Stimulated activated memory B cell treated with anti-CD40 and anti-IgM and Interleukin-4, amounts not matched to agents 10 μg/mL and 1 μg/mL and 100 μg/mL, for 72 hours (primary cell): ENCODE measurements around the gene GIPC2.
A peak's percentile ranks its signal among the peaks of the same experiment; 100 is the strongest.
"Not testable (repeated sequence)": the region's sequence is repeated elsewhere in the genome, so short reads cannot be mapped to it uniquely, and the experiment has no call there.

Experiments
- ATAC-seq: fragments of 150-1000 bp; cut with Tn5 transposase; 2 replicates; pipeline ENCODE4 v1.10.0; 2021
- H3K27ac Mint-ChIP-seq: one replicate; pipeline ENCODE4 v1.8.0; 2022; ENCODE audit warnings: mild to moderate bottlenecking, mixed read lengths
- H3K27me3 Mint-ChIP-seq: one replicate; pipeline ENCODE4 v1.8.0; 2022; ENCODE audit warnings: mixed read lengths
- H3K36me3 Mint-ChIP-seq: one replicate; pipeline ENCODE4 v1.8.0; 2022; ENCODE audit warnings: mixed read lengths
- H3K4me1 Mint-ChIP-seq: one replicate; pipeline ENCODE4 v1.8.0; 2022; ENCODE audit warnings: mixed read lengths
- H3K4me3 Mint-ChIP-seq: one replicate; pipeline ENCODE4 v1.8.0; 2022; ENCODE audit warnings: mild to moderate bottlenecking, moderate library complexity, mixed read lengths
- H3K9me3 Mint-ChIP-seq: one replicate; pipeline ENCODE4 v1.8.0; 2022; ENCODE audit warnings: mixed read lengths

Gene GIPC2

GRCh38 chr1:78091886-78092285, 46.1 kb downstream of the GIPC2 start:
- H3K4me3 Mint-ChIP-seq: no peak overlapping the region
- no peaks in the 10 kb centered on the region for H3K27me3 Mint-ChIP-seq
- H3K9me3 Mint-ChIP-seq: peaks cover under 1% of the 10 kb centered on the region
- H3K36me3 Mint-ChIP-seq: peaks cover 2% of the 10 kb centered on the region
- no peak overlapping the region for H3K27ac Mint-ChIP-seq
- H3K4me1 Mint-ChIP-seq: no peaks in the 10 kb centered on the region
- ATAC-seq: no peak

GRCh38 chr1:78092643-78093042, 46.9 kb downstream of the GIPC2 start:
- Mint-ChIP-seq H3K9me3 (no peaks in the 10 kb centered on the region), H3K27ac (no peak overlapping the region), H3K36me3 (no peaks in the 10 kb centered on the region), H3K4me1 (no peaks in the 10 kb centered on the region), H3K4me3 (no peak overlapping the region), H3K27me3 (no peaks in the 10 kb centered on the region)
- ATAC-seq: no peak

- Mint-ChIP-seq H3K4me1 (no peaks in the 10 kb centered on the region), H3K9me3 (no peaks in the 10 kb centered on the region), H3K27me3 (no peaks in the 10 kb centered on the region), H3K4me3 (no peak overlapping the region), H3K36me3 (no peaks in the 10 kb centered on the region), H3K27ac (no peak overlapping the region)
- no peak for ATAC-seq
These were observed 47.8 kb downstream of the GIPC2 start for GRCh38 chr1:78093560-78093959.

DNA sequence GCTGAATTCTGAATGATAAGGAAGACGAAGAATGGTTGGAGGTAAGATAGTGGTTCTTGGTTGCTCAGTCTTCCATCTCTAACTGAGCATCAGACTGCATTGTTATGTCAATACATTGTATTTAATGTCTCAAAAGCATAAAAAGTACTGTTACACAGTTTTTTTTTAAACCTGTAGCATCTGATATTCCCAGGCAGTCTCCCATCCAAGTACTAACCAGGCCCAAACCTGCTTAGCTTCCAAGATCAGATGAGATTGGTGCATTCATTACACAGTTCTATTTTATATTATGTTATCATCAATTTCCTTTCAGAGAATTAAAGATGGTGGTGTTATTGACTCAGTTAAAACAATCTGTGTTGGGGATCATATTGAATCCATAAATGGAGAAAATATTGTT, 48.9 kb downstream of the GIPC2 start:
- no peak overlapping the region for H3K4me3 Mint-ChIP-seq
- ATAC-seq: no peak
- no peaks in the 10 kb centered on the region for H3K9me3 Mint-ChIP-seq
- H3K27me3 Mint-ChIP-seq: peaks cover 3% of the 10 kb centered on the region
- H3K27ac Mint-ChIP-seq: no peak overlapping the region
- no peaks in the 10 kb centered on the region for H3K36me3 Mint-ChIP-seq
- no peaks in the 10 kb centered on the region for H3K4me1 Mint-ChIP-seq

DNA sequence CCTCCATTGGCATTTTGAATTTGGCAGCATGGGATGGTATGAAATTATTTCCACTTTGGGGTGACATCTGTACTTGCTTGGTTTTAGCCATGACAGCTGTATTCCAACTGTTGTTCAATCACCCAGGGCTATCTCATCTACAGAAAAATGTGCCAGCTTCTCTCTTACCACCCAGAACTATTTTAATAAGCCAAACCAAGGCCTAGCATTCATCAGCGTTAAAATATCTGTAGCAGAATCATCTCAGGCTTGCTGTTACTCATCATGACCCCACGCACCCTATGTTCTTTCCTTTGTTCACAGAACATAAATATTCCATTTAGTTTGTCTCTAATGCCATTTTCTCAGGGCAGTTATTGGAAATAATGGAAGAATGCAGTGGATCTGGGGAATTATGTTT, 49.8 kb downstream of the GIPC2 start:
- Mint-ChIP-seq H3K27ac (no peak overlapping the region), H3K4me1 (no peaks in the 10 kb centered on the region), H3K4me3 (no peak overlapping the region), H3K36me3 (no peaks in the 10 kb centered on the region), H3K27me3 (peaks cover 10% of the 10 kb centered on the region), H3K9me3 (no peaks in the 10 kb centered on the region)
- no peak for ATAC-seq

DNA sequence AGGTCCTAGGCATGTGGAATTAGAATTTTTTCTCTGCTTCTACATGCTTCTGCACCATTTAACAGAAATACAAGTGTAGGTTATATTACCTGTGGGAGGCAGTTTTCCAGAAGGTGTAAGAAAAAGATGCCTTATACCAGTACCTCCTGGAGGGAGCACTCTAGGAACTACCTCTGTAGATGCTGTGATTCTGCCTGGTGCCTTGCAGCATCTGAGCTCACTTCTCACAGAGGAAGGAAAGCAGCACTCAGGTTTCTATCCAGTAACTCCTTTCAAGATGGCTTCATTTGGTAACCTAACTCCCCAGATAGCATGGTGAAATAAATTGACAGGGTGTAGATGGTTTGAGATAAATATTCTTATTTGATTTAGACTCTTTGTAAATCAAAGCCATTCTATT, 50.3 kb downstream of the GIPC2 start:
- no peaks in the 10 kb centered on the region for H3K36me3 Mint-ChIP-seq
- no peak overlapping the region for H3K4me3 Mint-ChIP-seq
- no peak overlapping the region for H3K27ac Mint-ChIP-seq
- H3K27me3 Mint-ChIP-seq: peaks cover 10% of the 10 kb centered on the region
- no peak for ATAC-seq
- no peaks in the 10 kb centered on the region for H3K4me1 Mint-ChIP-seq
- no peaks in the 10 kb centered on the region for H3K9me3 Mint-ChIP-seq

DNA sequence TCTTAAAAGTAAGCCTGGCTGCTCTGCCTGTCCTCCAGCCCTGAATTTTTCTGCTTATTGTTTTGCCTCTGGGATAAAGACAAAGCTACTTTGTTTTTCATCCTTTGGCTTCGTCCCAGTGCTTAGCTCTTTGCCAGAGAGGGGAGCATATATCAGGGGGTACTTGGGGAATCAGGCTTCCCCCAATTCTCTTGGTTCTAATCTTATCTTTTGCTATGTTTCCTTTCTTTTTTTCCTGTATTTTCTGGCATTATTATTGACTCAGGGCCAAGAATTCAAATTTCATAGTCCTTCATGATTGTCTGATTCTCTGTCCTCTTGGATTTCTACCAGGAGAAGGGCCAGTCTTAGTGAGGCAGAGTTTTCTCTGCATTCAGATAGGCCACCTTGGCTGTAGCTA, 51.2 kb downstream of the GIPC2 start:
- Mint-ChIP-seq H3K27ac (no peak overlapping the region), H3K27me3 (peaks cover 10% of the 10 kb centered on the region), H3K4me3 (no peak overlapping the region), H3K4me1 (no peaks in the 10 kb centered on the region), H3K36me3 (no peaks in the 10 kb centered on the region), H3K9me3 (no peaks in the 10 kb centered on the region)
- no peak for ATAC-seq

DNA sequence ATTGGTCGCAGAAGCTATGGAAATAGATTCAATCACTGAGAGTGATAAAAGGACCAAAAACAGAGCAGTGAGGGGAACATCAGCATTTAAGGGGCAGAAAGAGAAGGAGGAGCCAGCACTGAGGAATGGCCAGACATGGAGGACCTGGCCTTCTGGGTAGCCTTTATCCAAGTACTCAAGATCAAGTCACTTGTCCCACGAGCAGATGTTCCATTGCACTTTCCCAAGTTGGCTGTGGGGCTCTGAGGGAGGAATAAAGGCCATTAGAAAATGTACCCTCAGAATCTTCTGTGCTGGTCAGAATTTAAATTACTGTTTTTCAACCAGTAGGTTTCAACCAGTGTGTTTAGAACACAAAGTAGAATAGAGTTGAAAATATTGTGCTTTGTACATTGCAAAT, 55.3 kb downstream of the GIPC2 start:
- Mint-ChIP-seq H3K36me3 (no peaks in the 10 kb centered on the region), H3K27me3 (peaks cover 10% of the 10 kb centered on the region), H3K4me3 (no peak overlapping the region), H3K4me1 (no peaks in the 10 kb centered on the region), H3K27ac (no peak overlapping the region), H3K9me3 (no peaks in the 10 kb centered on the region)
- ATAC-seq: no peak

DNA sequence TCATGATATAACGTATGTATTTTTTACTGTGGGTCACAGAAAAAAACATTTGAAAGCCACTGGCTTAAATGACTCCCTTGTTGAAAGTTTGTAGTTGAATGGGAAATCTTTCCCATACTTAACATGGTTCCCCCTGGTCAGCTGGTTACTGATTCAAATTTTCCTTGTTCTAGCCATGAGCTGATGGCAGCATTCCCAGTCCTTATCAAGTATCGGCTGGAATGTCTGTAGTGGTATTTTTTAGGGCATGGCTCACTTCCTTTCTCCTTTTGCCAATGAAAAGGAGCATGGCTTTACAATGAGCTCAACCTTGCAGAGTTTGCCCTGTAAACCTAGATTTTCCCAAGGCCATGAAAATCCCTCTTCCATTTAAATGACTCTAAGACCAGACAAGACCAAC, 55.7 kb downstream of the GIPC2 start:
- H3K4me3 Mint-ChIP-seq: no peak overlapping the region
- no peak overlapping the region for H3K27ac Mint-ChIP-seq
- peaks cover 10% of the 10 kb centered on the region for H3K27me3 Mint-ChIP-seq
- H3K36me3 Mint-ChIP-seq: no peaks in the 10 kb centered on the region
- H3K4me1 Mint-ChIP-seq: no peaks in the 10 kb centered on the region
- no peaks in the 10 kb centered on the region for H3K9me3 Mint-ChIP-seq
- ATAC-seq: no peak

DNA sequence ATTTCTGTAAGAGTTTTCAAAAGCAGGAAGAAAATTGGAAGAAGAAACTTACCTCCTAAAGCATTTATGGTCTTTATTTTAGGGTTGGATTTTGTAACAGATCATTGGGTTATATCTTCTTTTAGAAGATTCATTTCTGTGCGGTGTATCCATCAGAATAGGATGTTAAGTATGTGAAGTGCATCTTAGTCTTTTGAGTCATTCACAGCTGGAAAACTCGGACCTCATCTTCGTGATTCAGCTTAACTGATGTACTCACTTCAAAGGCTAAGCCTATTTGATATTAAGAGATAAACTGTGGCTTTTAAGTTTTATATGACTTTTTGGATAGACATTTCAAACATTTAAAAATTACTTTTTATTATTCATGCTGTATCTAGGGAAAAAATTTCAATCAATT, 56.3 kb downstream of the GIPC2 start:
- H3K36me3 Mint-ChIP-seq: no peaks in the 10 kb centered on the region
- no peak overlapping the region for H3K27ac Mint-ChIP-seq

GRCh38 chr1:78102916-78103315, 57.1 kb downstream of the GIPC2 start:
- no peak overlapping the region for H3K4me3 Mint-ChIP-seq
- no peaks in the 10 kb centered on the region for H3K9me3 Mint-ChIP-seq
- no peak overlapping the region for H3K27ac Mint-ChIP-seq
- no peaks in the 10 kb centered on the region for H3K36me3 Mint-ChIP-seq
- peaks cover 10% of the 10 kb centered on the region for H3K27me3 Mint-ChIP-seq
- no peaks in the 10 kb centered on the region for H3K4me1 Mint-ChIP-seq
- no peak for ATAC-seq

More for the DNA sequence above, 56.3 kb downstream of the GIPC2 start:
- Mint-ChIP-seq H3K4me3 (no peak overlapping the region), H3K4me1 (no peaks in the 10 kb centered on the region), H3K27me3 (peaks cover 10% of the 10 kb centered on the region), H3K9me3 (no peaks in the 10 kb centered on the region)
- no peak for ATAC-seq

DNA sequence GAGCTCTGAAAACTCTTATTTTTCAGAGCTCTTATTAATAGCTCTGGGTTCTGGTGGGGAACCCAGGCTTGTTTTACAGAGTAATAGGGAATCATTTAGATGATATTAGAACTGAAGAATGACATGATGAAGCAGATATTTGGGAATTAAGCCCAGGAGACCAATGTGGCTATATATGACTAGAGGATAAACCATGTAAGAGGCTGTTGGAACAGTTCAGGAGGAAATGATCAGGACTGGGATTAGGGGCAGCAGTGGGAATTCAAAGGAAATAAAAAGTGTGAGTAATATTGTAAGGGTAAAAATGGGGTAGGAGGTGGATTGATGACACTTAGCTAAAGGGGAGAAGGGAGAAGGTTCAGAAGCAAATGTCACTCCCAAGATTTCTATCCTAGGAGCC, 58.6 kb downstream of the GIPC2 start:
- Mint-ChIP-seq H3K27ac (no peak overlapping the region), H3K36me3 (no peaks in the 10 kb centered on the region), H3K4me1 (no peaks in the 10 kb centered on the region), H3K27me3 (peaks cover 10% of the 10 kb centered on the region), H3K4me3 (no peak overlapping the region), H3K9me3 (no peaks in the 10 kb centered on the region)
- no peak for ATAC-seq

DNA sequence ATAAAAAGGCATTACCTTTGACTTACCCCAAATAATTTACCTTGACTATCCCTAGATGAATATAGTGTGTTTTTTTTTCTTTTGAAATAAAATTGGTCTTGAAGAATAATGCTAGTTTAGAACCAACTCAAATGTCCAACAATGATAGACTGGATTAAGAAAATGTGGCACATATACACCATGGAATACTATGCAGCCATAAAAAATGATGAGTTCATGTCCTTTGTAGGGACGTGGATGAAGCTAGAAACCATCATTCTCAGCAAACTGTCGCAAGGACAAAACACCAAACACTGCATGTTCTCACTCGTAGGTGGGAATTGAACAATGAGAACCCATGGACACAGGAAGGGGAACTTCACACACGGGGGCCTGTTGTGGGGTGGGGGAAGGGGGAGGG, 63.9 kb downstream of the GIPC2 start:
- H3K9me3 Mint-ChIP-seq, H3K4me3 Mint-ChIP-seq, H3K36me3 Mint-ChIP-seq, H3K27ac Mint-ChIP-seq, H3K27me3 Mint-ChIP-seq, ATAC-seq, H3K4me1 Mint-ChIP-seq: not testable (repeated sequence)

DNA sequence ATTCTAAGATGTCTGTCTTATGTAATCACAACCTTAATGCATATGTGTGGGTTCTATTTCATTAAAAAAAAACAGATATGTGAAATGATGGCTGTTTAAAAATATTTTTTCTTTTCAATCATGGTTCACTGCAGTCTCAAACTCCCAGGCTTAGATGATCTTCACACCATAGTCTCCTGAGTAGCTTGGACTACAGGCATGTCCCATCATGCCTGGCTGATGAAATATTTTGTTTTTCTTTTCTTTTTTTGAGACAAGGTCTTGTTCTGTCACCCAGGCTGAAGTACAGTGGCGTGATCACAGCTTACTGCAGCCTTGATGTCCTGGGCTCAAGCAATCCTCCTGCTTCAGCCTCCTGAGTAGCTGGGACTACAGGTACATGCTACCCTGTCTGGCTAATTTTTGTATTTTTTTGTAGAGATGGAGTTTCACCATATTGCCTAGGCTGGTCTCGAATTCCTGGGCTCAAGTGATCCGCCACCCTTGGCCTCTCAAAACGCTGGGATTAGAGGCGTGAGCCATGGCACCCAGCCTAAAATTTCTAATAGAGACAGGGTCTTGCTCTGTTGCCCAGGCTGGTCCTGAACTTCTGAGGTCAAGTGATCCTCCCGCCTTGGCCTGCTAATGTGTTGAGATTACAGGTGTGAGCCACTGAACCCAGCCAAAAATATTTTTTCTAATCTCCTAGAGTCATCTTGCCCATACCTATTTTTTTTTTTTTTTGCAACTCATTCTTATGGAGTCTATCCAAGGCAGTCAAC, 67.6 kb downstream of the GIPC2 start:
- H3K4me1 Mint-ChIP-seq: no peaks in the 10 kb centered on the region
- no peak for ATAC-seq
- H3K27me3 Mint-ChIP-seq: no peaks in the 10 kb centered on the region
- H3K4me3 Mint-ChIP-seq: no peak overlapping the region
- H3K36me3 Mint-ChIP-seq: no peaks in the 10 kb centered on the region
- H3K9me3 Mint-ChIP-seq: no peaks in the 10 kb centered on the region
- no peak overlapping the region for H3K27ac Mint-ChIP-seq

- H3K4me1 Mint-ChIP-seq: no peaks in the 10 kb centered on the region
- ATAC-seq: peak; percentile 63
- no peak overlapping the region for H3K27ac Mint-ChIP-seq
These were observed 68.5 kb downstream of the GIPC2 start for GRCh38 chr1:78114034-78114956.

DNA sequence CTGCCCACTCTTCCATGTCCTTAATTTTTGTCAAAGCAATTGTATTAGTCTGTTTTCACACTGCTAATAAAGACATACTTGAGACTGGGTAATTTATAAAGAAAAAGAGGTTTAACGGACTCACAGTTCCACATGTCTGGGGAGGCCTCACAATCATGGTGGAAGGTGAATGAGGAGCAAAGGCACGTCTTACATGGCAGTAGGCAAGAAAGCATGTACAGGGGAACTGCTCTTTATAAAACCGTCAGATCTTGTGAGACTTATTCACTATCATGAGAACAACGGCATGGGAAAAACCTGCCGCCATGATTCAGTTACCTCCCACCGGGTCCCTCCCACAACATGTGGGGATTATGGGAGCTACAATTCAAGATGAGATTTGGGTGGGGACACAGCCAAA, 74.7 kb downstream of the GIPC2 start:
- not testable (repeated sequence) for H3K4me1 Mint-ChIP-seq, H3K36me3 Mint-ChIP-seq, H3K27me3 Mint-ChIP-seq, H3K27ac Mint-ChIP-seq, H3K9me3 Mint-ChIP-seq, ATAC-seq, H3K4me3 Mint-ChIP-seq

More at GRCh38 chr1:78114034-78114956, 68.5 kb downstream of the GIPC2 start:
- no peak overlapping the region for H3K4me3 Mint-ChIP-seq
- H3K36me3 Mint-ChIP-seq: no peaks in the 10 kb centered on the region
- no peaks in the 10 kb centered on the region for H3K27me3 Mint-ChIP-seq
- H3K9me3 Mint-ChIP-seq: no peaks in the 10 kb centered on the region
